Measurements from ENCODE around the gene FIBP.
A peak's percentile ranks its signal among the peaks of the same experiment; 100 is the strongest.

FIBP gene

DNA sequence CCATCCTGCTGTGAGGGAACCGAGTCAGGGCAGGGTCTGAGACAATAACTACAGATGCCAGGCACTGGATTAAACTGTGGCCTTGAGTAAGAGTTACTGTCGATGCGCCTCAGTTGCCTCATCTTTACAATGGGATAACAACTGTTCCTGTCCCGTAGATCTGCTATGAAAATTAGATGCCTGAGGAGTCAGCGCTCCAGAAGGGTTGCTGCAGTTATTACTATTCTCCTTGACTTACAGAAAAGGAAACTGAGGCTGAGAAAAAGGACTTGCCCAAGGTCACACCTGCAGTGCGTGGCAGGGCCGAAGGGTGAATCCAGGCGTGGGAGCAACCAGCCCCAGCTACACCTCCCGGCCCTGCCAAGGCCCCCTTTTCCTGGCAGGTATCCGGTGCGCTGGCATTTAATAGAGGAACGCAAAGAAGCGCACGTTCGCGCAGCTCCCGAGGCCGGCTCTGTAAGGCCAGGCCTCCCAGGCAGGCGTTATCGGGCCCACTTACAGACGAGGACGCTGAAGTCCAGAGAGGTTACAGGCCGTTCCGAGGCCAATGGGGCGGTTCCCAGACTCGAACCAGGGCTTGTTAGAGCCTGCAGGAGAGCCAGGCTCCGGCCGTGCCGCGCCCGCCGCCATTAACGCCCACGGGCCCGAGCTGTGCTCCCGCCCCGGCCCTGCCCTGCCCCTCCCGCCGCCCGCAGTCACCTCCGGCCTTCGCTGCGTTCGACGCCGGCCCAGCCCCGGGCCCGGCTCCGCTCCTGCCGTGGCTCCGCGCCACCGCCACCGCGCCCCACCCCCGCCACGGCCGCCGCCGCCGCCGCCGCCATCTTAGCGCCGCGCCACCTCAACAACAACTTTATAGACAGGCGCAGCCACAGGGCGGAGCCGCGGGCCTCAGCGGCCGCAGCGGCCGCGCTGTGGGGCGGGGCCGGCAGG lies 30.2 kb upstream of the FIBP start, which contains the start of gene C11orf68:
C11orf68 (minus strand) TSS at position 852 of the 930 bp plus-strand sequence; CDS start at position 821, 31 bp downstream.
- H3K27ac Mint-ChIP-seq = peak within 1 kb of the TSS; percentile 90
- H3K4me1 Mint-ChIP-seq = peaks cover 55% of the 10 kb centered on the region
- no peaks in the 10 kb centered on the region for H3K9me3 Mint-ChIP-seq
- no peaks in the 10 kb centered on the region for H3K27me3 Mint-ChIP-seq
- H3K36me3 Mint-ChIP-seq = peaks cover 6% of the 10 kb centered on the region
- peak within 1 kb of the TSS; percentile 91 for H3K4me3 Mint-ChIP-seq

DNA sequence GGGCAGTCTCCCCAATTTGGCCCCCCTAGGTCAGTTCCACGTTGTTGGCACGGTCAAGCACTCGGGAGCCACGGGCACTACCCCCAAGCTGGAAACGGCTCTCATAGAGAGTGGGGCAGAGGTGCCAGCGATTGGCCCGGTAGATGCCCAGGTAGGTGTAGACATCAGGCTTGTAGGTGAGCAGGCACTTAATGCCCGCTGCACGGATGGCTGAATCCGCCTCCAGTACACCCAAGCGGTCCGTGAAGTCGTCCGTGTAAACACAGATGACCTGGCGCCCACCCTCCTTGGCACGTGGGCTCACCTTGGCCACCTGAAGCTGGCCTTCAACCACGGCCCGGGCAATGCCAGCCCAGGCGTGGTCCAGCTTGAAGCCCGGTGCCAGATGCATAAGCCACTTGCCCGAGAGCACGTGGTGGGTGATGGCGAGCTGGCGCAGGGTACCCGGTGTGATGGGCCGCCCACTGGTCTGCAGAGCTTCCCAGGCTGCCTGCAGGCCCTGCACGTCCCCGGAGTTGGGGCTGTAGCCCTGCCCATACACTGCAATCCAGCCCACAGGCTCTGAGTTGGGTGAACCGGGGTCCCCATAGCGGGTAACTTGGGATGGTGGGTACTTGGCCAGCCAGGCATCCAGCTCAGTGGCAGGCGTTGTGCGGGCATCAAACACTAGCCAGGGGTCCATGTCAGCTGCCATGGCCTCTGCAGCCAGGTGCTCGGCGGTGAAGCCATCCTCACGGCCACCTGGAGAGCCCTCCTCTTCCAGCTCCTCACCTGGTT lies 29.4 kb upstream of the FIBP start:
- Mint-ChIP-seq H3K36me3 (peaks cover 2% of the 10 kb centered on the region), H3K4me3 (peak overlapping the region; percentile 86), H3K27ac (no peak overlapping the region), H3K9me3 (no peaks in the 10 kb centered on the region), H3K4me1 (peaks cover 49% of the 10 kb centered on the region), H3K27me3 (no peaks in the 10 kb centered on the region)

DNA sequence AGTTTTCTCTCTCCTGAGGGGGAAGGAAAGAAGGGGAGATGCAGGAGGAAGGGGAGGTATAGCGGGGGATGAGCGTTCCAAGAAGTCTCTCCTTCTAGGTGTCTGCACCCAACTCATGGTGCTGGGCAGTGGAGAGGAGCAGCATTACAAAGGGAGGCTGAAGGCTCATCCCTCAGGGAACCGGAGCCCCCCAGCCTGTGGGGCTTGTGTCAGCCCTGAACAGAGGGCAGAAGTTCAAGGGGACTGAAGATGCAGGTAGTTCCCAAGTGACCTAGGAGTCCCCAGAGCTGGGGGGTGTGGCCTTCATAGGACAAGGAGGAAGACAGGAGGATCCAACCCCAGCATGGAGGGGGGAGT lies 28.8 kb upstream of the FIBP start:
- H3K9me3 Mint-ChIP-seq = no peaks in the 10 kb centered on the region
- peaks cover under 1% of the 10 kb centered on the region for H3K36me3 Mint-ChIP-seq
- H3K4me3 Mint-ChIP-seq = peak overlapping the region; percentile 86
- H3K27me3 Mint-ChIP-seq = no peaks in the 10 kb centered on the region
- peak overlapping the region; percentile 66 for H3K27ac Mint-ChIP-seq
- peaks cover 43% of the 10 kb centered on the region for H3K4me1 Mint-ChIP-seq

DNA sequence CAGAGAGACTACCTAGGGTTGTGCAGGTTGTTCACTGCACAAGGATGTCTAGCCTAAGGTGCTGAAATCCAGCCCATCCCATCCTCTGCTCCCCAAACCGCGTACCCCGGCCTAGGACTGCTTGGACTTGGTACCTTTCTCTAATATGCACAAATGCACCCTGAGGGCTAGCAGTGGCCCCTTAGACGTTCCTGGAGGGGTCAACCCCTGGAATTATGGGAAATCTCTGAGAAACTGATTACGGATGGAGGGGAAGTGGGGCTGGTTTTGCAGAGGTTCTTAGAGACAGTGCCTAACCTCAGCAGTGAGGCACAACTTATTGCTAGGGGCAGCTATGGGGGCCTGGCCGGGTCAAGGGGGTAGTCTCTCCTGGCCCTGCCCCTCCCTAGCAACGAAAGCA lies 28.1 kb upstream of the FIBP start:
- Mint-ChIP-seq H3K36me3 (no peaks in the 10 kb centered on the region), H3K27ac (peak overlapping the region; percentile 66), H3K9me3 (no peaks in the 10 kb centered on the region)

DNA sequence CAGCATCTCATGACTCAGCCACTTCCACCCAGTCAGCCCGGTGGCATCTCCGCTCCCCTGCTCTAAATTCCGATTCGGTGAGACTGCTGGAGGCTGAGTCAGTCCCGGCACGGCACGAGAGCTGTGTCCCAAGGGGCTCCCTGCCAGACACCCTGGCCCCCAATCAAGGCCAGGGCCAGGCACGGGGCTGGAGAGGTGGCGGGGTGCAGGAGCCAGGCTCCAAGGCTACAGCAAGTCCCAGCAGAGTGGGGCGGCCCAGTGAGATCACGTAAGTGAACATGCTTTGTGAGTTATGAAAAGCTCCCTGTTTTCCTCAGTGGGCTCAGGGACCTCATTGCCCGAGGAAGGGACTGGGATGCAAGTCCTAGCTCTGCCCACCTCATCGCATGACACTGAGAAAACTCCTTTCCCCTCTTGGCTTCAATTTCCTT lies 27.6 kb upstream of the FIBP start:
- H3K4me3 Mint-ChIP-seq = no peak overlapping the region
- H3K27me3 Mint-ChIP-seq = no peaks in the 10 kb centered on the region
- H3K9me3 Mint-ChIP-seq = no peaks in the 10 kb centered on the region
- H3K36me3 Mint-ChIP-seq = no peaks in the 10 kb centered on the region
- H3K27ac Mint-ChIP-seq = no peak overlapping the region
- peaks cover 42% of the 10 kb centered on the region for H3K4me1 Mint-ChIP-seq

More for the DNA sequence above, 28.1 kb upstream of the FIBP start:
- no peaks in the 10 kb centered on the region for H3K27me3 Mint-ChIP-seq
- H3K4me3 Mint-ChIP-seq = peak overlapping the region; percentile 86
- peaks cover 42% of the 10 kb centered on the region for H3K4me1 Mint-ChIP-seq

DNA sequence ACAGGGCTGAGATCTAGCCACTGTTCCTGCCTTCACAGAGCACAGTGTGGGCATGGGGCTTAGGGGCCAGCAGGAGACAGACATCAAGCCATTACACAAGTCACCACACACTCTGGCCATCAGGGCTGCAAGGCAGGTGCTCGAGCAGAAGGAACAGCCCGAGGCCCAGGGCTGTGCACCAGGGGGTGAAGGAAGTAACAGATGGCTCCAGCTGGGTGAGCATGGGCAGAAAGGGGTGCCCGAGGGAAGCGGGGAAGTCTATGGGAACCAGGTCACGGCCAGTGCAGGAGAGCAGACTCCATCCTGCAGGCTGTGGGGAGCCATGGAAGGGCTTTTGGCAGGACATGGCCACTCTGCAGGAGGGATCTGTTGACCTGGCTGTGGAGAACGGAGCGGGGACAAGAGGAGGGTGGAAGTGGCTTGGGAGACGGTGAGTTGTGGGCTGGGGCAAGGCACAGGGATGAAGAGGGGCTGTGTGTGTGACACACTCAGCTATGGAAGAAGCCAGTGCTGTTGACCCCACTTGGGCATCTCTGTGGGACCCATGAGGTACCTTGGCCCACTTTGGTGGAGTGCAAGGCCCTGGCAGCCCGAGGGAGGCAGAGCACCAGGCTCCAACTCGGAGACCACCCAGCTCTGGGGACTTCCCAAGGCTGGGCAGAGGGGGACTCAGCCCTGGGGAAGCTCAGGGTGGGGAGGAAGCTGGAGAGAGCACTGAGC lies 27.0 kb upstream of the FIBP start:
- Mint-ChIP-seq H3K36me3 (no peaks in the 10 kb centered on the region), H3K9me3 (no peaks in the 10 kb centered on the region), H3K27me3 (no peaks in the 10 kb centered on the region), H3K4me3 (peak overlapping the region; percentile 6), H3K27ac (no peak overlapping the region), H3K4me1 (peaks cover 36% of the 10 kb centered on the region)

DNA sequence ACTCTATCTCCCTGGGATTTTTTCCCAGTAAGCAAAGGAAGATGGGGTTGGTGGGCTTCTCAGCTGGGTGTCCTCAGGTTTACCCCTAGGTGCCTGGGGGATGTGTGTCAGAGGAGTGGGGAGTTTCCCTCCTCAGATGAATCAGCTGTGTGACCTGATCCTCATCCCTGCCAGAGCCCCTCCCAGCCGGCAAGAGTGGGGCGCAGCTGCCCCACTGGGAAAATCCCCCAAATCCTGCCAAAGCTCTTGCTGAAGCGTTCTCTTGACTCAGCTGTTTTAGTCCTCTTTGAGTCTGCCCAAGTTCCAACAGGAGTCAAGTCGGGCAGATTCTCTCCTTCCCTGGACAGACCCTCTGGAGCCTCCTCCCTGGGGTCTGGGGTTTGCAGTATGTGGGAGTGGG lies 24.6 kb upstream of the FIBP start:
- no peaks in the 10 kb centered on the region for H3K36me3 Mint-ChIP-seq

DNA sequence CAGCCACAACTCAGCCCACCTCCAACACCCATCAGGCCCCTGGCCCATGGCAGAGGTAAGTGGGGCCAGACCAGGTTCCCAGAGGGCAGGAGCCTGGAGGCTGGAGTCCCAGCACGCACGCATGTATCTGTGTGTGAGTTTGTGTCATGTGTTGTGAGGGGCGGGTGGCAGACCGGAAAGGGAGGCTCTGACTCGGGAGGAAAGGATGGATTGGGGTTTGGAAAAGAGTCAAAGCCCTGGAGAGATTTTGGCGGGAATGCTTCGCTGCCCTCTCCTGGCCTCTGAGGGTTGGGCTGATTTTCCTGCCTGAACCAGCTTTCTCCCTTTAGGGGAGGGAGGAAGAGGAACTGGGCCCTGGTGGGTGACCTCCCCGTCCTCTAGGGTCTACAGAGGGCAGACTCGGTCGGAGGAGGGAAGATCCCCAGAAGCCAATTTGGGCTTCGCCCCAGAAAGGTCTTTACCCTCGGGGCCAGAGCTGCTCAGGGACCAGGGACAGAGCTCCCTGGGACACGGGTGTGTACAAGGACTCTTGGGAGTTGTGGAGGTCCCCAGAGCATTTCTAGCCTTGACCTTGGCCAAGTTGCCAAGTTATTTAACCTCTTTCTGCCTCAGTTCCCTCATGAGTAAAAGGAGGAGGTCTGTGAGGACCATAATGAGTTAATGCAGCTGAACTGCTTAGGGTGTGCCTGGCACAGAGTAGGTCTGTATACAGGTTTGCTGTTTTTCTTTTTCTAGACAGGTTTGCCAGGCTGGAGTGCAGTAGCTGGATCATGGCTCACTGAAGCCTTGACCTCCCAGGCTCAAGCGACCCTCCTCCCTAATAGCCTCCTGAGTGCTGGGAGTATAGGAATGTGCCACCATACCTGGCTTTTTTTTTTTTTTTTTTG lies 23.7 kb upstream of the FIBP start:
- H3K27ac Mint-ChIP-seq = no peak overlapping the region
- H3K4me3 Mint-ChIP-seq = no peak overlapping the region
- H3K36me3 Mint-ChIP-seq = no peaks in the 10 kb centered on the region
- no peaks in the 10 kb centered on the region for H3K9me3 Mint-ChIP-seq
- H3K4me1 Mint-ChIP-seq = peaks cover 31% of the 10 kb centered on the region
- H3K27me3 Mint-ChIP-seq = no peaks in the 10 kb centered on the region

More for the DNA sequence above, 24.6 kb upstream of the FIBP start:
- Mint-ChIP-seq H3K4me3 (no peak overlapping the region), H3K4me1 (peaks cover 36% of the 10 kb centered on the region), H3K9me3 (no peaks in the 10 kb centered on the region), H3K27me3 (no peaks in the 10 kb centered on the region), H3K27ac (no peak overlapping the region)

DNA sequence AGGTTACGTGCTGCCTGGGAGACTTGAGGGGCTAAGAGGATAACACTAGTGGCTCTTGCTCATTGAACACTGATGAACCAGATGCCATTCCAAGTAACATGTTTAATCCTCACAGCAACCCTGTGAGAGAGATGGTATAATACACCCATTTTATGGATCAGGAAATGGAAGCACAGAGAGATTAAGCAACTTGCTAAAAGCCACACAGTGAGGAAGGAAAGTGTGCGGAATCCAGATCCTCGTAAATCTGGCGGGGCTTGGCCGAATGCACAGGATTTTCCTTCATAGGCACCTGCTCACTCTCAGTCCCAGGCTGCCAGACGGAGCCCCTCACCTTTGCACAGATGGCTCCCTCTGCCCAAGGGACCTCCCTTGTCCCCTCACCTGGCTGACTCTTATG lies 19.6 kb upstream of the FIBP start:
- Mint-ChIP-seq H3K4me1 (peaks cover 7% of the 10 kb centered on the region), H3K27me3 (no peaks in the 10 kb centered on the region), H3K4me3 (no peak overlapping the region), H3K9me3 (no peaks in the 10 kb centered on the region), H3K36me3 (no peaks in the 10 kb centered on the region), H3K27ac (no peak overlapping the region)

DNA sequence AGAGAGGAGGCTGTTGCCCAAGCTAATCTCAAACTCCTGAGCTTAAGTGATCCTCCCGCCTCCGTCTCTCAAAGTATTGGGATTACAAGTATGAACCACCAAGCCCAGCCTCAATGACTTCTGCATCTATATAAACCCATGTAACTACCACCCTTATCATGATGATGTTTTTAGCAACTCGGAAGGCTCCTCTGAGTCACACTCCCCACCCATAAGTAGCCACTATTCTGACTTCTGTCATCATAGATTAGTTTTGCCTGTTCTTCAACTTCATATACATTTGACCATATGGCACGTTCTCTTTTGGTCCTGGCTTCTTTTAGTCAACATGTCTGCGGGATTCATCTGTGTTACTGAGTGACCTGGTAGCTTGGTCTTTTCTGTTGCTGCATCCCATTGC lies 18.3 kb upstream of the FIBP start:
- no peak overlapping the region for H3K27ac Mint-ChIP-seq
- no peaks in the 10 kb centered on the region for H3K27me3 Mint-ChIP-seq
- no peaks in the 10 kb centered on the region for H3K9me3 Mint-ChIP-seq
- peaks cover 7% of the 10 kb centered on the region for H3K4me1 Mint-ChIP-seq
- H3K4me3 Mint-ChIP-seq = no peak overlapping the region
- no peaks in the 10 kb centered on the region for H3K36me3 Mint-ChIP-seq

DNA sequence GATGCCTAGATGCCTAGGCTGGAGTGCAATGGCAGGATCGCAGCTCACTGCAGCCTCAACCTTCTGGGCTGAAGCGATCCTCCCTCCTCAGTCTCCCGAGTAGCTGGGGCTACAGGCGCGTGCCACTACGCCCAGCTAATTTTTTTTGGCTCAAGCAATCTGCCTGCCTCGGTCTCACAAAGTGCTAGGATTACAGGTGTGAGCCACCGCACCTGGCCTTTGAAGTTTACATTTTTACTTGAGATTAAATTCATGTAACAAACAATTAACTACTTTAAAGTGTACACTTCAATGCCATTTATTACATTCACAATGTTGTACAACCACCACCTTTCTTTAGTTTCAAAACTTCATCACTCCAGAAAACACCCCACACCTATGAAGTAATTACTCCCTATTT lies 15.4 kb upstream of the FIBP start:
- no peaks in the 10 kb centered on the region for H3K9me3 Mint-ChIP-seq
- H3K4me3 Mint-ChIP-seq = no peak overlapping the region
- H3K27me3 Mint-ChIP-seq = no peaks in the 10 kb centered on the region
- H3K27ac Mint-ChIP-seq = peak overlapping the region; percentile 68
- peaks cover 8% of the 10 kb centered on the region for H3K4me1 Mint-ChIP-seq
- peaks cover 3% of the 10 kb centered on the region for H3K36me3 Mint-ChIP-seq

DNA sequence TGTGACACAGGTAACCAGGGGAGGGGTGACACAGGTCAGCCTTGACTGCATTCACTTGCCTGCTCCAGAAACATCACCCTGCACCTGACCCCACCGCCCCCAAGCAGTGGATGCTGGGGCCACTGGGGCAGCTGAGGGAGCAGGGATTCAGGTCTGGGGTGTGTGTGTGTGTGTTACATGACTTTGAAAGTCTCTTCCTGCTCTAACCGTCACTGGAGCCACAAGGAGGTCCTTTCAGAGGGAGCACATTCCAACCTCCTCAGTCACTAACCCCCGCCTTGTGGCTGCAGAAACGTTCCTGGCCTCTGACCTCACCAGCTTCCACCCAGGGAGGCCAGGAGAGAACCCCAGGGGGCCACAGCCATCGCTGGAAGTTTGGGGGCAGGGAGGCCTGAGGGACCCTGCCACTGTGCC lies 14.8 kb upstream of the FIBP start:
- Mint-ChIP-seq H3K27me3 (no peaks in the 10 kb centered on the region), H3K9me3 (no peaks in the 10 kb centered on the region), H3K4me3 (no peak overlapping the region), H3K27ac (no peak overlapping the region), H3K36me3 (peaks cover 3% of the 10 kb centered on the region), H3K4me1 (peaks cover 8% of the 10 kb centered on the region)

DNA sequence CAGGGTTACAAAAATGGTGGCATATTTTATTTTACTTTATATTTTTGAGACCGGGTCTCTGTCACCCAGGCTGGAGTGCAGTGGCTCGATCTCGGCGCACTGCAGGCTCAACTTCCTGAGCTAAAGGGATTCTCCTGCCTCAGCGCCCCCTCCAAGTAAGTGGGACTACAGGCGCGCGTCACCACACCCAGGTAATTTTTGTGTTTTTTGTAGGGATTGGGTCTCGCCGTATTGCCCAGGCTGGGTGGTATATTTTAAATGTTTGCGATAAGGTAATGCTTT lies 12.6 kb upstream of the FIBP start:
- H3K4me1 Mint-ChIP-seq = peaks cover 26% of the 10 kb centered on the region
- peak overlapping the region; percentile 79 for H3K27ac Mint-ChIP-seq
- H3K36me3 Mint-ChIP-seq = peaks cover 13% of the 10 kb centered on the region
- no peaks in the 10 kb centered on the region for H3K27me3 Mint-ChIP-seq
- H3K9me3 Mint-ChIP-seq = no peaks in the 10 kb centered on the region
- H3K4me3 Mint-ChIP-seq = peak overlapping the region; percentile 60

DNA sequence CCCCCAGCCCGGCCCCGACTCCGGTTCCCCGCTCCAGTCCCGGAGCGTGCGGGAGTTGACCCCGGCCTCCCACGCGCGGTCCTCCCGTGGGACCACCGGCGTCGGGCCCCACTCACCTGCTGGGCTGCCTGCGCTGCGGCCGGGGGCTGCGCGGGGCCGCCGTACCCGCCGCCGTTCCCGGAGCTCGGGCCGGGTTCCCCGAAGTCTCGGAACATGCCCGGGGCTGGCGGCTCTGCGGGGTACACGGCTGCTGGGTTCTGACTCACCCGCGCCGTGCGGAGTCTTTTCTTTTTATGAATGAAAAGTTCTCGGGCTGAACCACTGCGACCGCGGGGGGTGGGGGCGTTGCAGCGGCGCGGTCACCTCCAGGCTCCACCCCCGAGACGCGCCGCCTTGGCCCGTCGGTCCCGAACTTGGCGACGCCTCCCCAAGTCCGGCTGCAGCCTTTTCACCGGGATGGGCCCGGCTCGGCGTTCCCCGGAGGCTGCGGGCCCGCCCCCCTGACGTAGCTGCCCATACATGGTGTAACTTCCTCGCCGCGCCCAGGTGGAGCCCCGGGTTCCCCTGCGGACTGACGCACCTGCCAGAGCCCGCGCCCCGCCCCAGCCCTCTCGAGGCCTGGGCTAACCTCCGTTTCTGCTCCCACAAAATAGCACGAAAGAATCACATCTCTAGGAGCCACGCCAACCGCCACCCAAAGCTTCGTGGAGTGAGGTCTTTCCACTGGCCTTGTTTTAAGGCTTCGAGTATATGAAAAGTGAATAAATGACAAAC lies 12.0 kb upstream of the FIBP start, which contains the start of gene FOSL1:
FOSL1 (minus strand) TSS at position 264 of the 774 bp plus-strand sequence; CDS start at position 215, 49 bp downstream.
- no peaks in the 10 kb centered on the region for H3K27me3 Mint-ChIP-seq
- H3K9me3 Mint-ChIP-seq = no peaks in the 10 kb centered on the region
- peak within 1 kb of the TSS; percentile 93 for H3K27ac Mint-ChIP-seq
- H3K4me3 Mint-ChIP-seq = peak within 1 kb of the TSS; percentile 93
- peaks cover 32% of the 10 kb centered on the region for H3K4me1 Mint-ChIP-seq
- peaks cover 13% of the 10 kb centered on the region for H3K36me3 Mint-ChIP-seq

Data from activated naive CD4-positive, alpha-beta T cell treated with anti-CD3 and anti-CD28 coated beads, Interleukin-2, amount 50 U/mL, for 24 hours (primary cell).